Thyroid gland (tissue), 4 donors: ENCODE results near the gene ITGB1BP1. TPM values are rescaled to one million over a fixed set of nuclear protein-coding genes. Genes with fewer than 3 reads are reported as not detected.
"Not testable (repeated sequence)": the region's sequence is repeated elsewhere in the genome, so short reads cannot be mapped to it uniquely, and the experiment has no call there.

Experiments used
- DNase-seq, 2 donors: peaks; one replicate each; pipeline ENCODE4 v3.0.0-alpha.2; 2019
- H3K27ac ChIP-seq, 3 donors: fragments of 200-600 bp; sonication (generic); 1 replicate in 2 of 3; 2 replicates in 1 of 3; pipeline ENCODE4 v1.5.1; 2016 to 2019; ENCODE audit warnings: mild to moderate bottlenecking in 1 of 3, moderate library complexity in 1 of 3
- H3K27me3 ChIP-seq: fragments of 200-600 bp; sonication (generic); one replicate; pipeline ENCODE4 v1.5.1; 2019
- H3K36me3 ChIP-seq, 2 donors: fragments of 200-600 bp; sonication (generic); one replicate each; pipeline ENCODE4 v1.5.1; 2016 to 2019
- H3K4me1 ChIP-seq, 2 donors: fragments of 200-600 bp; sonication (generic); one replicate each; pipeline ENCODE4 v1.5.1; 2017 to 2019
- H3K4me3 ChIP-seq, 3 donors: fragments of 200-600 bp; sonication (generic); replicated peaks in 1 of 3; 1 replicate in 2 of 3; 2 replicates in 1 of 3; pipeline ENCODE4 v1.5.1; 2016; ENCODE audit warnings: mild to moderate bottlenecking in 1 of 3
- H3K9me3 ChIP-seq: fragments of 200-600 bp; sonication (generic); one replicate; pipeline ENCODE4 v1.5.1; 2017
- CTCF ChIP-seq, 6 experiments: fragments of 200-600 bp in 3 of 6; fragments of 450-650 bp in 3 of 6; sonication (generic) in 3 of 6; IDR thresholded peaks; one replicate each; pipeline ENCODE4 v1.5.1; 2016 to 2019; ENCODE audit warnings: antibody characterized with exemption in 6 of 6, mild to moderate bottlenecking in 2 of 6, inconsistent platforms in 1 of 6, moderate library complexity in 1 of 6
- POLR2A ChIP-seq, 2 donors: fragments of 450-650 bp; IDR thresholded peaks; one replicate each; pipeline ENCODE4 v1.6.1; 2017; ENCODE audit warnings: antibody characterized with exemption in 2 of 2, mild to moderate bottlenecking in 2 of 2, moderate library complexity in 1 of 2
- WGBS, 2 donors: methylation state at CpG; one replicate each; pipeline ENCODE4 v1.1.5; 2017; 5-methylcytosine and 5-hydroxymethylcytosine counted together
- intact Hi-C: fragments of 100-400 bp; cut with DNase I; formaldehyde crosslinking; loops from one replicate; pipeline ENCODE4 v1.15.1; 2023
- total RNA-seq, 4 donors: library from RNA; depleted of rRNA; stranded (reverse); fragments of >200 nt; gene quantifications; one replicate each; pipeline ENCODE4 v1.2.3, GENCODE V29; 2016

The ITGB1BP1 gene
- total RNA-seq, 4 donors from 2014 or later: 39.4 to 73.4 (median 45.8) TPM

DNA sequence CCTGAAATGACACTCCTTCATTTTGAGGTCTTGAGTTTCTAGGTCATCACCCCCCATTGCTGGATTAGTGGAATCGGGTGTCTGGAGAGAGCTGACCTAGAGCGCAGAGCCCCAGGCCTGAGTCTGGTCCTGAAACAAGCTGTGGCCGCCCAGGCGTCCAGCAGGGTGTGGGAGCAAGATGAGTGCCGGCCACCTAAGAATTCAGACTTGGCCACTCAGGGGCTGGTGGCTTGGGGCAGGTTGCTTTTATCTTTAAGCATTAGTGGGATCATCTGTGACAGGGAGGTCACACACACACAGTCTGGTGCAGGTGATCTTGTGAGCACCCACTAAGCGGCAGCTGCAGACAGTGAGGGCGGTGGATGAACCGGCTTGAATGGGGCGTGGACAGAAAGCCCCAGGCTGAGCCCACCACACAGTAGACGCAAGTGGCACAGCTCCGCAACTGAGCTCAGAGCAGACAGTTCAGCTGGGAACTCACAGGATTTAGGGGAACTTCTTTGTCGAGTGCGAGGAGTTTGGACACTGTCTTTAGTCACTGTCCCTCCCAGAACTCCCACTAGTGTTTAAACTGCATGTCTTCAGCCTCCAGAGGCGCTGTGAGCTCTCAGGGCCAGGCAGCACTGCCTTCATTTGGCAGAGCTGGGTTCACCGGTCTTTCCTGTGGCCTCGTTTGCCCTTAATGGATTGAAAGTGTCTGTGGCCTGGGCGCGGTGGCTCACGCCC is 21.5 kb downstream of the ITGB1BP1 start:
- Histone ChIP-seq H3K4me1 (peaks cover 16 to 25% of the 10 kb centered on the region in 2 donors), H3K27ac (peak overlapping the region in 1 of 3 donors; percentile 22)
- intact Hi-C loops: no loop called here

DNA sequence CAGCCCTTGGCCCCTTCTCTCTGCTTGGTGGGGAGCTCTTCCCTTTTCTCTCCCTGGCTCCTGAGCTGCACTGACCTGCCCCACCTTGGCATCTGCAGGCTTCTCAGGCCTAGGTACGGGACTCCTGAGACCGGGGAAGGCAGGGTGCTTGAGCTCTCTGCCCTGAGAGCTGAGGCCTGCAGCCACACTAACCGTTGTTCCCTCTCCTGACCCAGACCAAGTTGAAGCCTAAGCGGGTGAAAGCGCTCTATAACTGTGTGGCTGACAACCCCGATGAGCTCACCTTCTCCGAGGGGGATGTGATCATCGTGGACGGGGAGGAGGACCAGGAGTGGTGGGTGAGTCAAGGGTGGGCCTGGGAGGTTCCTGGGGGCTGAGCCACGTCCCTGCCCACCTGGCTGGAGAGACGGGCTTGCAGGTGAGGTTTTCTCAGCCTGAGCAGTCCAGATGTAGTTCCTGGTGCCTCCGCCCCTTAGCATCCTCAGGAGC is 22.2 kb downstream of the ITGB1BP1 start:
- Histone ChIP-seq H3K9me3 (no peaks in the 10 kb centered on the region), H3K27ac (no peak overlapping the region), H3K27me3 (no peaks in the 10 kb centered on the region), H3K4me3 (no peak overlapping the region), H3K36me3 (peaks cover 6 to 13% of the 10 kb centered on the region in 2 donors), H3K4me1 (peaks cover 16 to 25% of the 10 kb centered on the region in 2 donors)
- no peak for DNase-seq
- TF ChIP-seq POLR2A (IDR thresholded peaks at IDR 0.05): no peak
- TF ChIP-seq CTCF (IDR thresholded peaks at IDR 0.05): no peak
- WGBS, 2 donors: 89 to 94% methylated on average over 10 to 12 of the region's 12 CpGs
- intact Hi-C loops: no loop called here

More for the DNA sequence above, 21.5 kb downstream of the ITGB1BP1 start:
- H3K27me3 ChIP-seq: no peaks in the 10 kb centered on the region
- H3K36me3 ChIP-seq: peaks cover 6 to 13% of the 10 kb centered on the region in 2 donors
- WGBS, 2 donors: 95 to 97% methylated on average over 19 of the region's 19 CpGs
- no peaks in the 10 kb centered on the region for H3K9me3 ChIP-seq
- H3K4me3 ChIP-seq: no peak overlapping the region
- TF ChIP-seq POLR2A (IDR thresholded peaks at IDR 0.05) (no peak), CTCF (IDR thresholded peaks at IDR 0.05) (no peak)
- no peak for DNase-seq

DNA sequence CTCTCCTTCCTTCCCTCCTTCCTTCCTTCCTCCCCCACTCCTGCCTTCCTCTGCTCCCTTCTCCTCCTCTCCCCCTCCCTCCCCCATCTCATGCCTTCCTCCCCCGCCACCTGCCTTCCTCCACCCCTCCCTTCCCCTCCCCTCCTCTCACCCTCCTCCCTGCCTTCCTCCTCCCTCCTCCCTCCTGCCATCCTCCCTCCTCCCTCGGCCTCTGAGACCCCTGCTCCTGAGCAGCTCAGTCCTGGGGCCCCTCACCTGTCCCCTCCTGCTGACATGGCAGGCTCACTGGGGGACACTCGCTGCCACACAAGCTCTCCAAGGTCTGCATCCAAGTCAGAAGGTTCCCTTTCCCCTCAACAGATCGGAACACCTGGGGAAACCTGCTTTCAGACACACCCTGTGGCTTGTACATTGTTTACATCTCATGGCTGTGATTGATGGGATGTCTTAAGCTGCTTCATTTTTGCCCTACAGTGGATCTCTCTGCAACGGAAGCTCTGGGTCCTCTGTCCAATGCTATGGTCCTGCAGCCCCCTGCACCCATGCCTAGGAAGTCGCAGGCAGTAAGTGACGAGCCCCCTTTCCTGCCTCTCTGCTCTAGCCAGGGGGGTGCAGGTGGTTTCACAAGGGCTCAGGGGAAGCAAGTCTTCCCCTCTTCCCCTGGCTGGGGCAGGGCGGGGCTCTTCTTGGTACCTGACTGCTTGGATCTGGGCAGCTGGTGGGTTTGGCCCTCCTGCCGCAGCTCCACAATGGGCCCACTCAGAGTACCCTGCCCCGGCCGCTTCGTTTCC is 22.9 kb downstream of the ITGB1BP1 start:
- peaks cover 16 to 25% of the 10 kb centered on the region in 2 donors for H3K4me1 ChIP-seq
- intact Hi-C loops: no loop called here
- H3K9me3 ChIP-seq: no peaks in the 10 kb centered on the region
- 91 to 93% methylated on average over 11 of the region's 12 CpGs for WGBS, 2 donors
- no peak overlapping the region for H3K27ac ChIP-seq
- H3K27me3 ChIP-seq: no peaks in the 10 kb centered on the region
- TF ChIP-seq CTCF (IDR thresholded peaks at IDR 0.05): no peak
- TF ChIP-seq POLR2A (IDR thresholded peaks at IDR 0.05): no peak
- no peak for DNase-seq
- H3K36me3 ChIP-seq: peaks cover 6 to 13% of the 10 kb centered on the region in 2 donors
- no peak overlapping the region for H3K4me3 ChIP-seq

- Histone ChIP-seq H3K9me3 (no peaks in the 10 kb centered on the region), H3K27me3 (no peaks in the 10 kb centered on the region), H3K27ac (peak overlapping the region; percentile 10 to 58 (median 57)), H3K36me3 (peaks cover 12 to 19% of the 10 kb centered on the region in 2 donors), H3K4me3 (no peak overlapping the region), H3K4me1 (peaks cover 7 to 16% of the 10 kb centered on the region in 2 donors)
- intact Hi-C loops: no loop called here
- TF ChIP-seq CTCF (IDR thresholded peaks at IDR 0.05): no peak
- no peak for TF ChIP-seq POLR2A (IDR thresholded peaks at IDR 0.05)
- DNase-seq: no peak
- 84 to 89% methylated on average over 15 to 19 of the region's 20 CpGs for WGBS, 2 donors
Measured at GRCh38 chr2:9398881-9399780, 24.2 kb downstream of the ITGB1BP1 start.

GRCh38 chr2:9398251-9398650 is 25.1 kb downstream of the ITGB1BP1 start:
- Histone ChIP-seq H3K27ac (peak overlapping the region in 1 of 3 donors; percentile 57), H3K36me3 (peaks cover 12 to 19% of the 10 kb centered on the region in 2 donors), H3K4me1 (peaks cover 1 to 12% of the 10 kb centered on the region in 2 donors)
- H3K4me3 ChIP-seq, DNase-seq, H3K27me3 ChIP-seq, intact Hi-C loops, H3K9me3 ChIP-seq: not testable (repeated sequence)
- WGBS, 2 donors: 96 to 97% methylated on average over 11 of the region's 11 CpGs
